H1 (cell line): ENCODE measurements around the gene HDAC2. TPM values are rescaled to one million over a fixed set of nuclear protein-coding genes. Genes with fewer than 3 reads are reported as not detected.

Experiments used
- CTCF ChIA-PET: fragments of 300-600 bp; sonication (Branson Sonifier 250); formaldehyde crosslinking; loops from one replicate; lab custom pipeline; 2021; ENCODE audit not compliant: partially characterized antibody; lab: Charles Lee
- POLR2A ChIA-PET: fragments of 300-600 bp; sonication (Branson Sonifier 250); formaldehyde crosslinking; loops from one replicate; lab custom pipeline; 2021; ENCODE audit warnings: inconsistent platforms; ENCODE audit not compliant: partially characterized antibody; lab: Charles Lee
- DNase-seq, 2 experiments: peaks; one replicate each; pipeline versions ENCODE4 v3.0.0 to v3.0.0-alpha.2; 2010 to 2022; ENCODE audit warnings: low spot score in 2 of 2, low read depth in 1 of 2, mixed read lengths in 1 of 2
- FAIRE-seq: peaks from 2 replicates; lab custom pipeline; 2011; peaks lifted over from hg19 to GRCh38; lab: Jason Lieb, UNC
- H2AFZ ChIP-seq: 2 replicates; pipeline ENCODE4 v1.8.1; 2012; ENCODE audit warnings: low read length, inconsistent platforms
- H2AK5ac ChIP-seq: 2 replicates; pipeline ENCODE4 v1.6.1; 2013; ENCODE audit warnings: low read depth, low read length
- H2BK120ac ChIP-seq: replicated peaks from 2 replicates; pipeline ENCODE3; 2013; ENCODE audit warnings: low read depth, low read length, inconsistent platforms
- H2BK12ac ChIP-seq: 2 replicates; pipeline ENCODE4 v1.6.1; 2013; ENCODE audit warnings: low read depth, low read length
- H2BK15ac ChIP-seq: 2 replicates; pipeline ENCODE4 v1.6.1; 2013; ENCODE audit warnings: low read length
- H2BK20ac ChIP-seq: 2 replicates; pipeline ENCODE4 v1.6.1; 2013; ENCODE audit warnings: low read length
- H2BK5ac ChIP-seq: 2 replicates; pipeline ENCODE4 v1.6.1; 2013; ENCODE audit warnings: low read depth, low read length
- H3K14ac ChIP-seq: 2 replicates; pipeline ENCODE4 v1.6.1; 2013; ENCODE audit warnings: inconsistent platforms; ENCODE audit not compliant: insufficient read length
- H3K18ac ChIP-seq: 2 replicates; pipeline ENCODE4 v1.6.1; 2013; ENCODE audit warnings: low read length; ENCODE audit errors: extremely low read depth
- H3K23ac ChIP-seq: 2 replicates; pipeline ENCODE4 v1.6.1; 2013; ENCODE audit warnings: inconsistent platforms; ENCODE audit not compliant: insufficient read length
- H3K23me2 ChIP-seq: 2 replicates; pipeline ENCODE4 v1.6.1; 2013; ENCODE audit warnings: low read depth, low read length
- H3K27ac ChIP-seq: 2 replicates; pipeline ENCODE4 v1.6.1; 2011; ENCODE audit warnings: low read depth, low read length, inconsistent platforms
- H3K27me3 ChIP-seq, 4 experiments: replicated peaks in 1 of 4; 1 replicate in 1 of 4; 2 replicates in 3 of 4; pipeline versions ENCODE4 v1.6.1 to v1.8.1; 2011 to 2013; ENCODE audit warnings: low read length in 3 of 4, mild to moderate bottlenecking in 3 of 4, inconsistent platforms in 2 of 4, mixed read lengths in 2 of 4, moderate library complexity in 1 of 4; ENCODE audit not compliant: control insufficient read depth in 3 of 4, insufficient read depth in 3 of 4; ENCODE audit errors: extremely low read depth in 1 of 4
- H3K36me3 ChIP-seq, 4 experiments: 2 replicates each; pipeline versions ENCODE4 v1.6.1 to v1.8.1; 2011 to 2013; ENCODE audit warnings: mild to moderate bottlenecking in 4 of 4, low read length in 3 of 4, moderate library complexity in 2 of 4, control low read depth in 1 of 4, inconsistent platforms in 1 of 4; ENCODE audit not compliant: insufficient read depth in 4 of 4, control insufficient read depth in 2 of 4
- H3K4ac ChIP-seq: replicated peaks from 2 replicates; pipeline ENCODE3; 2013; ENCODE audit warnings: low read length, low read depth, mixed read lengths, inconsistent platforms; ENCODE audit not compliant: insufficient read length
- H3K4me1 ChIP-seq, 4 experiments: replicated peaks in 1 of 4; 1 replicate in 1 of 4; 2 replicates in 3 of 4; pipeline versions ENCODE4 v1.6.1 to v1.8.1; 2011 to 2013; ENCODE audit warnings: low read length in 3 of 4, inconsistent platforms in 2 of 4, mixed read lengths in 1 of 4; ENCODE audit not compliant: insufficient read depth in 4 of 4, control insufficient read depth in 3 of 4
- H3K4me2 ChIP-seq, 2 experiments: 2 replicates each; pipeline versions ENCODE4 v1.6.1 to v1.8.1; 2011 to 2013; ENCODE audit warnings: low read depth in 2 of 2, low read length in 2 of 2, control low read depth in 1 of 2, inconsistent platforms in 1 of 2, mild to moderate bottlenecking in 1 of 2; ENCODE audit not compliant: insufficient read depth in 1 of 2
- H3K4me3 ChIP-seq, 4 experiments: fragments of 200-600, 300-600 bp in 1 of 4; sonication (generic), shearing (Covaris generic), sonication (Bioruptor Twin) in 1 of 4; 2 replicates each; pipeline versions ENCODE4 v1.5.1 to v1.8.1; 2011 to 2016; ENCODE audit warnings: low read length in 4 of 4, low read depth in 3 of 4, control low read depth in 2 of 4, inconsistent platforms in 2 of 4, mild to moderate bottlenecking in 2 of 4, mixed read lengths in 1 of 4, moderate library complexity in 1 of 4; ENCODE audit not compliant: insufficient read depth in 2 of 4; ENCODE audit errors: extremely low read depth in 1 of 4
- H3K56ac ChIP-seq: replicated peaks from 2 replicates; pipeline ENCODE3; 2013; ENCODE audit warnings: low read depth, mild to moderate bottlenecking, mixed read lengths, low read length, inconsistent platforms; ENCODE audit not compliant: insufficient read length
- H3K79me1 ChIP-seq: 2 replicates; pipeline ENCODE4 v1.6.1; 2013; ENCODE audit warnings: low read depth, low read length, control low read depth
- H3K79me2 ChIP-seq, 2 experiments: 2 replicates each; pipeline versions ENCODE4 v1.6.1 to v1.8.1; 2012 to 2013; ENCODE audit warnings: low read length in 2 of 2, mild to moderate bottlenecking in 2 of 2, inconsistent platforms in 1 of 2; ENCODE audit not compliant: insufficient read depth in 2 of 2, control insufficient read depth in 1 of 2
- H3K9ac ChIP-seq, 4 experiments: replicated peaks in 1 of 4; 1 replicate in 1 of 4; 2 replicates in 3 of 4; pipeline versions ENCODE4 v1.6.1 to v1.8.1; 2011 to 2013; ENCODE audit warnings: low read depth in 3 of 4, low read length in 3 of 4, control low read depth in 2 of 4, mild to moderate bottlenecking in 2 of 4, moderate library complexity in 2 of 4, inconsistent platforms in 1 of 4; ENCODE audit errors: extremely low read depth in 1 of 4
- H3K9me3 ChIP-seq, 2 experiments: 2 replicates each; pipeline versions ENCODE4 v1.6.1 to v1.8.1; 2012 to 2013; ENCODE audit warnings: mild to moderate bottlenecking in 2 of 2, moderate library complexity in 2 of 2, control low read depth in 1 of 2, inconsistent platforms in 1 of 2, low read depth in 1 of 2, low read length in 1 of 2, mixed read lengths in 1 of 2; ENCODE audit not compliant: insufficient read depth in 2 of 2
- H4K20me1 ChIP-seq, 2 experiments: replicated peaks in 1 of 2; 2 replicates each; pipeline versions ENCODE3 to v1.8.1; 2011 to 2013; ENCODE audit warnings: inconsistent platforms in 2 of 2, low read length in 2 of 2, mild to moderate bottlenecking in 1 of 2; ENCODE audit not compliant: insufficient read depth in 2 of 2, control insufficient read depth in 1 of 2
- H4K5ac ChIP-seq: 2 replicates; pipeline ENCODE4 v1.6.1; 2013; ENCODE audit warnings: low read length, low read depth, mixed read lengths, inconsistent platforms; ENCODE audit not compliant: insufficient read length
- H4K8ac ChIP-seq: 2 replicates; pipeline ENCODE4 v1.8.0; 2013; ENCODE audit warnings: mild to moderate bottlenecking, moderate library complexity, low read length, inconsistent platforms; ENCODE audit not compliant: insufficient read depth; ENCODE audit errors: extremely low read depth
- H4K91ac ChIP-seq: replicated peaks from 2 replicates; pipeline ENCODE3; 2013; ENCODE audit warnings: low read length, mixed read lengths, inconsistent platforms; ENCODE audit not compliant: insufficient read length
- GABPA ChIP-seq: IDR thresholded peaks from 2 replicates; pipeline ENCODE4 v1.6.1; 2011; ENCODE audit warnings: mild to moderate bottlenecking, low read length, moderate library complexity, borderline replicate concordance; ENCODE audit not compliant: insufficient read depth
- GTF2F1 ChIP-seq: IDR thresholded peaks from 2 replicates; pipeline ENCODE4 v1.6.1; 2012; ENCODE audit warnings: low read depth, low read length, improper control_type of control experiment, borderline replicate concordance
- TEAD4 ChIP-seq: IDR thresholded peaks from 2 replicates; pipeline ENCODE4 v1.6.1; 2012; ENCODE audit warnings: low read depth, low read length, inconsistent platforms, mixed read lengths
- ZNF274 ChIP-seq: IDR thresholded peaks from 2 replicates; pipeline ENCODE4 v1.7.0; 2012; ENCODE audit warnings: low read length, borderline replicate concordance; ENCODE audit errors: extremely low read depth
- polyA plus RNA-seq, 7 experiments: library from polyadenylated mRNA; depleted of rRNA in 3 of 7; stranded (reverse) in 5 of 7; unstranded in 2 of 7; fragments of >200 nt in 5 of 7; fragments of 200-250 nt in 2 of 7; gene quantifications; 1 replicate in 5 of 7; 2 replicates in 1 of 7; 4 replicates in 1 of 7; pipeline versions ENCODE4 v1.2.1 to v1.2.3, GENCODE V29; 2011 to 2013; ENCODE audit warnings: missing spikeins in 2 of 7, mixed read lengths in 2 of 7
- total RNA-seq: library from RNA; stranded (reverse); fragmentation: NEBNext Ultra II Directional; extraction: Animal tissue kit (Norgen Biotek cat#: 25700); gene quantifications from 2 replicates; pipeline ENCODE4 v1.2.1, GENCODE V29; 2021

The HDAC2 gene
- total and polyA plus RNA-seq, 2 of the 8 experiments (the other 6 are each of a cell fraction or from before 2014, with no cell fraction given): 323 to 374 TPM

DNA sequence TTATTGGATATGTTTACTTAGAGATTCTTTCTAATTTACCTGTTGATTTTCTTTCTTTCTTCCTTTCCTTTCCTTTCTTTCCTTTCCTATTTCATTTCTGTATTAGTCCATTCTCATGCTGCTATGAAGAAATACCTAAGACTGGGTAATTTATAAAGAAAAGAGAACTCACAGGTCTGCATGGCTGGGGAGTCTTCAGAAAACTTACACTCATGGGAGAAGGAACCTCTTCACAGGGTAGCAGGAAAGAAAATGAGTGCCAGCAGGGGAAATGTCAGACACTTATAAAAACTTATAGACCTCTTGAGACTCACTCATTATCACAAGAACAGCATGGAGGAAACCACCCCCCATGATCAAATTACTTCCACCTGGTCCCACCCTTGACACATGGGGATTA, 40.8 kb downstream of the HDAC2 start:
- Histone ChIP-seq H2BK12ac (no peak overlapping the region), H3K4me1 (no peaks in the 10 kb centered on the region), H4K5ac (no peak overlapping the region), H3K27ac (no peak overlapping the region), H4K91ac (no peak overlapping the region), H3K9ac (no peak overlapping the region), H3K9me3 (peaks cover 7 to 23% of the 10 kb centered on the region in 2 experiments; a peak in 3 of 4 replicates), H4K8ac (no peak overlapping the region), H4K20me1 (no peaks in the 10 kb centered on the region), H3K4me3 (no peak overlapping the region), H3K4ac (no peak overlapping the region), H2BK120ac (no peak overlapping the region), H3K23ac (no peak overlapping the region), H3K79me2 (no peaks in the 10 kb centered on the region), H3K56ac (no peak overlapping the region), H3K27me3 (no peaks in the 10 kb centered on the region), H2BK15ac (no peak overlapping the region), H3K23me2 (no peaks in the 10 kb centered on the region), H3K18ac (no peak overlapping the region), H3K14ac (no peak overlapping the region), H2AK5ac (no peak overlapping the region), H3K4me2 (no peak overlapping the region), H3K36me3 (peaks cover 0 to 15% (median 4%) of the 10 kb centered on the region in 4 experiments; a peak in 4 of 8 replicates), H3K79me1 (no peaks in the 10 kb centered on the region), H2BK20ac (no peak overlapping the region), H2AFZ (no peak overlapping the region), H2BK5ac (no peak overlapping the region)
- no peak for DNase-seq
- TF ChIP-seq GTF2F1 (no peak), TEAD4 (no peak), GABPA (no peak), ZNF274 (peak; percentile 53; the same call in 1 of the 2 replicates)
- no peak for FAIRE-seq
- POLR2A ChIA-PET: interaction anchor here (0.6 kb wide), 1 partner anchor 351 kb away, joined by 3 read pairs; no protein-coding TSS in a partner anchor
- CTCF ChIA-PET: no interaction called here
